Measurements from ENCODE around the gene C11orf58.

Gene C11orf58

GRCh38 chr11:16769386-16769785 is 30.9 kb downstream of the C11orf58 start:
- DNase-seq: no peak

- DNase-seq: no peak
Observed at GRCh38 chr11:16770016-16770415, 31.6 kb downstream of the C11orf58 start.

GRCh38 chr11:16771350-16772140 is 33.1 kb downstream of the C11orf58 start:
- DNase-seq: no peak

- no peak for DNase-seq
Observed at GRCh38 chr11:16772141-16772512, 33.7 kb downstream of the C11orf58 start.

GRCh38 chr11:16773981-16774935 is 35.8 kb downstream of the C11orf58 start:
- DNase-seq: no peak

- DNase-seq: no peak
Observed at GRCh38 chr11:16774936-16775613, 36.6 kb downstream of the C11orf58 start.

GRCh38 chr11:16775614-16776283 is 37.3 kb downstream of the C11orf58 start:
- DNase-seq: no peak

GRCh38 chr11:16776711-16777612 is 38.5 kb downstream of the C11orf58 start:
- DNase-seq: no peak

GRCh38 chr11:16777613-16777975 is 39.1 kb downstream of the C11orf58 start:
- DNase-seq: no peak

GRCh38 chr11:16778286-16778685 is 39.8 kb downstream of the C11orf58 start:
- no peak for DNase-seq

- no peak for DNase-seq
Observed at GRCh38 chr11:16778876-16779275, 40.4 kb downstream of the C11orf58 start.

- no peak for DNase-seq
Observed at GRCh38 chr11:16779436-16779835, 41.0 kb downstream of the C11orf58 start.

GRCh38 chr11:16780146-16780545 is 41.7 kb downstream of the C11orf58 start:
- DNase-seq: no peak

GRCh38 chr11:16780698-16781550 is 42.5 kb downstream of the C11orf58 start:
- no peak for DNase-seq

GRCh38 chr11:16781936-16782919 is 43.8 kb downstream of the C11orf58 start:
- no peak for DNase-seq

- no peak for DNase-seq
Observed at GRCh38 chr11:16783321-16783801, 44.9 kb downstream of the C11orf58 start.

- no peak for DNase-seq
Observed at GRCh38 chr11:16784097-16784496, 45.6 kb downstream of the C11orf58 start.

- DNase-seq: no peak
Observed at GRCh38 chr11:16784666-16785065, 46.2 kb downstream of the C11orf58 start.

GRCh38 chr11:16785520-16786128 is 47.2 kb downstream of the C11orf58 start:
- peak; percentile 22 for DNase-seq
